Stimulated activated CD8-positive, alpha-beta memory T cell treated with anti-CD3 and anti-CD28 coated beads, Interleukin-7, amount 100 ng/mL, for 24 hours (primary cell): ENCODE data around the gene TNRC6C.
"Not testable (repeated sequence)": the region's sequence is repeated elsewhere in the genome, so short reads cannot be mapped to it uniquely, and the experiment has no call there.

Source experiments
- DNase-seq: peaks from one replicate; pipeline ENCODE4 v3.0.0-alpha.2; 2020; ENCODE audit warnings: low read depth

Gene TNRC6C

GRCh38 chr17:78111727-78112517 is 153.4 kb downstream of the TNRC6C start:
- DNase-seq = no peak

- DNase-seq = no peak
These were observed 154.3 kb downstream of the TNRC6C start for GRCh38 chr17:78112518-78113471.

GRCh38 chr17:78113804-78114785 is 155.6 kb downstream of the TNRC6C start:
- DNase-seq = no peak

GRCh38 chr17:78114831-78115723 is 156.6 kb downstream of the TNRC6C start:
- DNase-seq = no peak

GRCh38 chr17:78115803-78116202 is 157.3 kb downstream of the TNRC6C start:
- DNase-seq = not testable (repeated sequence)

GRCh38 chr17:78116411-78116810 is 157.9 kb downstream of the TNRC6C start:
- DNase-seq = no peak

- DNase-seq = no peak
These were observed 158.8 kb downstream of the TNRC6C start for GRCh38 chr17:78117027-78117981.

GRCh38 chr17:78118801-78119241 is 160.3 kb downstream of the TNRC6C start:
- DNase-seq = no peak

GRCh38 chr17:78120537-78120936 is 162.0 kb downstream of the TNRC6C start:
- no peak for DNase-seq

- DNase-seq = no peak
These were observed 162.7 kb downstream of the TNRC6C start for GRCh38 chr17:78120971-78121800.

GRCh38 chr17:78121801-78122215 is 163.3 kb downstream of the TNRC6C start:
- no peak for DNase-seq

GRCh38 chr17:78122216-78122930 is 163.9 kb downstream of the TNRC6C start:
- no peak for DNase-seq

- no peak for DNase-seq
These were observed 164.4 kb downstream of the TNRC6C start for GRCh38 chr17:78122931-78123249.

GRCh38 chr17:78123258-78123929 is 164.9 kb downstream of the TNRC6C start:
- no peak for DNase-seq

GRCh38 chr17:78124081-78124835 is 165.8 kb downstream of the TNRC6C start:
- no peak for DNase-seq

- no peak for DNase-seq
These were observed 166.3 kb downstream of the TNRC6C start for GRCh38 chr17:78124836-78125137.
